GM21737 (cell line): ENCODE data around the gene PBX3.
"Not testable (repeated sequence)": the region's sequence is repeated elsewhere in the genome, so short reads cannot be mapped to it uniquely, and the experiment has no call there.

Source experiments
- ATAC-seq: cut with Tn5 transposase; IDR thresholded peaks from one replicate; pipeline ENCODE4 v1.9.1; 2021; ENCODE audit warnings: mild to moderate bottlenecking, moderate library complexity; ENCODE audit not compliant: unreplicated experiment

Gene PBX3

GRCh38 chr9:125774106-125774505 is 26.9 kb downstream of the PBX3 start:
- no peak for ATAC-seq

- ATAC-seq: not testable (repeated sequence)
Observed at GRCh38 chr9:125776789-125777188, 29.6 kb downstream of the PBX3 start.

DNA sequence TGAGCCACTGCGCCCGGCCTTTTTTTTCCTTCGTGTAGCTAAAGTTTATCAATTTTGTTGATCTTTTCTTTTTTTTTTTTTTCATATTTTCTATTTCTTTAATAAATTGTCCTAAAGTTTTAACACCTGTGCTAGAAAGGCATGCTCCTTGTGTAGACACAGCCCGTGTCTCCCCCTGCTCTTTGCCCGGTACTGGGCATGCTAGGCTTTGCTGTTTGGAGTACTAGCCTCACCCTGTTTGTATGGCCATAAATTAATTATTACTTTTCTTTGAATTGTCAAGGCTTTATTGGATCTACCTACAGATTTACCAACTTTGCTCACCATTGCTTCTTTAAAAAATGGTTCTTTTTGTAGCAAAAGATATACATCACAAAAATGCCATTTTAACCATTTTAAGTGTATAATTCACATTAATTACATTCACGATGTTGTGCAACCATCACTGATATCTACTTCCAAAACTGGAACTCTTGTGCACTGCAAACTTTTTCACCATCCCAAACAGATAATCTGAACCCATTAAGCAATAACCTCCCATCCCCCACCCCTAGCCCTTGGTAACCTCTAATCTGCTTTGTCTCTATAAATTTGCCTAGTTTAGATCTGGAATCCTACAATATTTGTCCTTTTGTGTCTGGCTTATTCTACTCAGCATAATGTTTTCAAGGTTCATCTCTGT is 31.5 kb downstream of the PBX3 start:
- ATAC-seq: not testable (repeated sequence)

- ATAC-seq: not testable (repeated sequence)
Observed at GRCh38 chr9:125779220-125779565, 32.0 kb downstream of the PBX3 start.

DNA sequence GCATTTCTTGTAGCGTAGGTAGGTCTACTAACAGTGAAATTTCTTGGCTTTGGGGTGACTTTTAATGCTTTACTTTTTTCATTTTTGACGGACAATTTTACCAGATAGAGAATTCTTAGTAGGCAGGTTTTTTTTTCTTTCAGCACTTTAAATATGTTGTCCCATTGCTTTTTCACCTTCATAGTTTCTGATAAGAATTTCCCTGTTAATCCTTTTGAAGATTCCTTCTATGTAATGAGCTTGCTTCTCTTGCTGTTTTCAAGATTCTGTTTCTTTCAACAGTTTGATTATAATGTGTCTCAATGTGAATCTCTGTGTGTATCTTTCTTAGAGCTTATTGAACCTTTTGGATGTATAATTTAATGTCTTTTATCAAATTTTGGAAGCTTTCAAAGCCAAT is 35.5 kb downstream of the PBX3 start:
- no peak for ATAC-seq

DNA sequence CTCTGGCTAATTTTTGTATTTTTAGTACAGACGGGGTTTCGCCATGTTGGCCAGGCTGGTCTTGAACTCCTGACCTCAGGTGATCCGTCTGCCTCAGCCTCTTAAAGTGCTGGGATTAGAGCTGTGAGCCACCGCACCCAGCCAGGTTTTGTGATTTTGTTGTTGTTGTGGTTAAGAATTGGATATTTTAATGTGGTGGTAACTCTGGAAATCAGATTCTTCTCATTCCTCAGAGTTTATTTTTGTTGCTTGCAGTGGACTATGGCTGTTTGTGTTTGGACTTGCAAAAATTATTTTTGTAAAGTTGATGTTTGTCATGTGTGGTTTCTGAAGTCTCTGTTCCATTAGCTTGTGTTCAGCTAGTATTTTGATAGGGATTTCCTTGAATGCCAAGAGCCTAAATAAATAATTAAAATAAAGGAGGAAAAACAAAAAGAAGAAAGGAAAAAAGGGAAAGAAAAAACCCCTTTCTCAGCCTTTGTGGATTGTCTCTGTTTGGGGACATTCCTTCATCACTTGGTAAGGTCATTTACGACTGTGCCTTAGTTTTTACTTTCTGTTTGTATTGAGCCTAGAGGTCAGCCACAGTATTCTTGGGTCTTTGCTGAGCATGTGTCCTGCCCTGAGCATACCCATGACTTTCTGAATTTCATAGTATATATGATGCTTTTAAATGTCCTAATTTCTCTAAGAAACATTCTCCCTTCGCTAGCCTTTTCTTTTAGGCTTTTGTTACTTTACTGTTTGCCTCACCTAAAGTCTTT is 37.3 kb downstream of the PBX3 start:
- ATAC-seq: no peak

- ATAC-seq: no peak
Observed at GRCh38 chr9:125785248-125785751, 38.1 kb downstream of the PBX3 start.

GRCh38 chr9:125787715-125788114 is 40.5 kb downstream of the PBX3 start:
- no peak for ATAC-seq

DNA sequence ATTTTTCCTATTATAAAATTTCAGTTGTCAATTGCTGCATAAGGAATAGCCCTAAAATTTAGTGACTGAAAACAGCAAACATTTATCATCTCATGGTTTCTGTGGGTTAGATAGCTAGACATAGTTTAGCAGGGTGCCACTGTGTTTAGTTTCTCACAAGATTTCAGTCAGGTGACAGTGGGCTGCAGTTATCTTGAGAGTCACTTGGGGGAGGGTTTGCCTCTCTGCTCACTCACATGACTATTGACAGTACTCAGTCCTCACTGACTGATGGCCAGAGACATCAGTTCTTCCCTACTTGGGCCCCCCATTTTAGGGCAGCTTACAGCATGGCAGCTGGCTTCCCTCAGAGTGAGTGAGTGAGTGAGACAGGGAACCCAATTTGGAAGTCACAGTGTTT is 42.0 kb downstream of the PBX3 start:
- no peak for ATAC-seq

GRCh38 chr9:125794708-125795107 is 47.5 kb downstream of the PBX3 start:
- no peak for ATAC-seq

- ATAC-seq: no peak
Observed at GRCh38 chr9:125795970-125796596, 48.9 kb downstream of the PBX3 start.

- no peak for ATAC-seq
Observed at GRCh38 chr9:125797930-125798329, 50.8 kb downstream of the PBX3 start.

- ATAC-seq: no peak
Observed at GRCh38 chr9:125803526-125803925, 56.4 kb downstream of the PBX3 start.

GRCh38 chr9:125805057-125805456 is 57.9 kb downstream of the PBX3 start:
- no peak for ATAC-seq

GRCh38 chr9:125805586-125805985 is 58.4 kb downstream of the PBX3 start:
- ATAC-seq: no peak

- ATAC-seq: no peak
Observed at GRCh38 chr9:125807079-125807478, 59.9 kb downstream of the PBX3 start.

- no peak for ATAC-seq
Observed at GRCh38 chr9:125810161-125810560, 63.0 kb downstream of the PBX3 start.

- no peak for ATAC-seq
Observed at GRCh38 chr9:125811002-125811401, 63.8 kb downstream of the PBX3 start.

DNA sequence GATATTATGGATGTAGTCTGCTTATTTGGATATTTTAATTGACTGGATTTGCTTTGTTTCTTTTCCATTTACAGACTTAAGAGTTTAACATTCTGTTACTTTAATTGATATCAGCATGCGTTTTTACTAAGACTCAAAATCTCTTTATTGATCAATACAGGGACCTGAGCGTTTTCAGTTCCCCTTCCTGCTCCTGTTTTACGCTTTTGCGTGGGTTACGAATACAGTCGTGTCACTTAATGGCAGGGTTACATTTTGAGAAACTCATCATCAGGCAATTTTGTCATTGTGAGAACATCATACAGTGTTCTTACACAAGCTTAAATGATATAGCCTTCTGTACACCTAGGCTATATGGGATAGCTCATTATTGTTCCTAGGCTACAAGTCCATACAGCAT is 65.2 kb downstream of the PBX3 start:
- no peak for ATAC-seq

DNA sequence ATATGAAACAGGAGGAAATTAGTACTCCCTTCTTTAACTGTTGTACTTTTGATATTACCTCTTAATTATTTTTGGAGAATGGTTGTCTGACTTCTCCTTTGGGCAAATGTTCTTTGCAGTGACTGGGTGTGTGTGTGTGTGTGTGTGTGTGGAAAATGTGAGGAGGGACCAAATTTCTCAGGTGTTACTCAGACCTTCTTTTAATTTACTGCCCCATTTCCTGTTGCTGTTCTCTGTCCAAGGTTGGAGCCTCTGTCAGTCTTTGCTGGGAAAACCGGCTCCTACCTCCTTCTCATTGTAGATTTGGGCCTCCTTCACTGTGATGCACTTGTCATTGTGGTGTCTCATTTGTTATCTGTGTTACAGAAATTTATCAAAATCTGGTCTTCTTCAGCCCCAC is 68.4 kb downstream of the PBX3 start:
- ATAC-seq: no peak

DNA sequence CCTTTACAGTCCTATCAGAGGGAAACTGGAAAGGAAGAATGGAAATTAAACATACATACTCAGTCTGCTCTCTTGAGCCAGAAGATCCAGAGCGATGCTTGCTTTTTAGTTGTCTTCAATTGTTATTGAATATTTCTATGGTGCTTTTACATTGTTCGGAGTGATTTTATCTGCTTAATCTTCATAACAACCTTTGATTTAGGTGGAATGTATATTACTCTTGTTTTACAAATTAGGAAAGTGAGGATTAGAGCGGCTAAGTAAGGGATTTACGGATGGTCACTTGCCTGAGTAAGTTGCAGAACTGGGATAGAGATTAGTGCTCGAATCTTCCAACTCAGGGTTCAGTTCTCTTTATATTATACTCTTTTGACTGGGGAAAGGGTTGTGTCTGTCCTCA is 69.1 kb downstream of the PBX3 start:
- no peak for ATAC-seq
